GM12892 (cell line): Measurements from ENCODE around the gene GSK3B.

ENCODE experiments used
- POLR2A ChIP-seq: IDR thresholded peaks from 2 replicates; pipeline ENCODE4 v1.6.1; 2011; ENCODE audit warnings: low read depth, low read length, control low read depth
- POLR2AphosphoS5 ChIP-seq: IDR thresholded peaks from 2 replicates; pipeline ENCODE4 v1.6.1; 2011; ENCODE audit warnings: low read depth, low read length, control low read depth

GRCh38 chr3:120090422-120090821 lies 3.8 kb downstream of the GSK3B start:
- no peak for TF ChIP-seq POLR2A
- no peak for TF ChIP-seq POLR2AphosphoS5
